OCI-LY3 (cell line): ENCODE measurements around the gene PDE4D.

Experiments used
- H2AFZ ChIP-seq: fragments of 200-600, 300-600 bp; shearing (Covaris generic); 2 replicates; pipeline ENCODE4 v1.6.0; 2014; ENCODE audit warnings: antibody characterized with exemption, low read depth, low read length
- H3K27ac ChIP-seq: fragments of 200-600, 300-600 bp; sonication (generic); 2 replicates; pipeline ENCODE4 v1.5.1; 2014; ENCODE audit warnings: mild to moderate bottlenecking, low read length, moderate library complexity, mixed read lengths
- H3K27me3 ChIP-seq: fragments of 200-600, 300-600 bp; sonication (generic); 2 replicates; pipeline ENCODE4 v1.6.1; 2014; ENCODE audit warnings: low read depth, low read length, mixed read lengths
- H3K36me3 ChIP-seq: fragments of 200-600, 300-600 bp; sonication (generic); replicated peaks from 2 replicates; pipeline ENCODE3; 2014; ENCODE audit warnings: low read depth, low read length, mixed read lengths
- H3K4me1 ChIP-seq: fragments of 300-600, 200-600 bp; sonication (generic); 2 replicates; pipeline ENCODE4 v1.6.1; 2014; ENCODE audit warnings: low read length, mixed read lengths
- H3K4me2 ChIP-seq: fragments of 200-600, 300-600 bp; sonication (generic); 2 replicates; pipeline ENCODE4 v1.6.1; 2014; ENCODE audit warnings: low read length, mixed read lengths
- H3K4me3 ChIP-seq: fragments of 300-600, 200-600 bp; sonication (generic); 2 replicates; pipeline ENCODE4 v1.5.1; 2014; ENCODE audit warnings: antibody characterized with exemption, mild to moderate bottlenecking, low read length, moderate library complexity
- H3K79me2 ChIP-seq: fragments of 300-600, 200-600 bp; shearing (Covaris generic); 2 replicates; pipeline ENCODE4 v1.6.1; 2014; ENCODE audit warnings: mild to moderate bottlenecking, low read length, mixed read lengths
- H3K9ac ChIP-seq: fragments of 300-600, 200-600 bp; shearing (Covaris generic); 2 replicates; pipeline ENCODE4 v1.6.0; 2014; ENCODE audit warnings: mild to moderate bottlenecking, low read length, moderate library complexity
- H3K9me3 ChIP-seq: fragments of 200-600, 300-600 bp; shearing (Covaris generic); 2 replicates; pipeline ENCODE4 v1.6.1; 2014; ENCODE audit warnings: low read length, mixed read lengths; ENCODE audit not compliant: insufficient read depth
- H4K20me1 ChIP-seq: fragments of 200-600, 300-600 bp; sonication (generic); 2 replicates; pipeline ENCODE4 v1.6.1; 2016; ENCODE audit warnings: low read length, mixed read lengths; ENCODE audit not compliant: insufficient read depth
- EZH2phosphoT487 ChIP-seq: fragments of 200-600 bp; shearing (Covaris generic); IDR thresholded peaks from 2 replicates; pipeline ENCODE4 v1.6.1; 2018; ENCODE audit warnings: antibody characterized with exemption, mixed run types, low read depth
- TF ChIP-seq, protein P1 (sequence below): fragments of 200-600, 300-600 bp; sonication (generic); IDR thresholded peaks from 2 replicates; pipeline ENCODE4 v1.5.1; 2014; ENCODE audit warnings: antibody characterized with exemption, low read length, low read depth

The PDE4D gene

DNA sequence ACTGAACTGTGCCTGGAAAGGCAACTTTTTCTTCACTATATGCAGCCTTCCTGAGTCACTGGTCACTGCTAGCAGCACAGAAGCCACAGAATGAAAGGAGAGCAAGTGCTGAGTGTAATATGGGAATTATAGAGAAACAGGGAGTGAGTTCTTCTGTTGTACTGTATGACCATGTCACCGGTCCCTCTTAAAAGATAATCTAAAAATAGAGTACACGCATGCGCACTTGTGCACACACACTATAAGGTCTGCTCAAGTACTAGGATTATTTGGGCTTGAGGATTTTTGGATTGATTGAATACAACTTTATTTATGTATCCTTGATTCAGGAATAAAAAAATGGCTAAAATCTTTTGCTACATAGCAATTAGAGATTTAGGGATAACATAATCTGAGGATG lies 571.9 kb downstream of the PDE4D start:
- Histone ChIP-seq H4K20me1 (no peaks in the 10 kb centered on the region), H3K79me2 (no peaks in the 10 kb centered on the region), H3K27me3 (no peaks in the 10 kb centered on the region), H3K4me2 (no peak overlapping the region), H3K4me1 (no peaks in the 10 kb centered on the region), H3K36me3 (no peaks in the 10 kb centered on the region), H3K9ac (no peak overlapping the region), H3K4me3 (no peak overlapping the region), H3K9me3 (no peaks in the 10 kb centered on the region), H3K27ac (no peak overlapping the region), H2AFZ (no peak overlapping the region)
- TF ChIP-seq EZH2phosphoT487 = no peak
- TF ChIP-seq, protein P1, sequence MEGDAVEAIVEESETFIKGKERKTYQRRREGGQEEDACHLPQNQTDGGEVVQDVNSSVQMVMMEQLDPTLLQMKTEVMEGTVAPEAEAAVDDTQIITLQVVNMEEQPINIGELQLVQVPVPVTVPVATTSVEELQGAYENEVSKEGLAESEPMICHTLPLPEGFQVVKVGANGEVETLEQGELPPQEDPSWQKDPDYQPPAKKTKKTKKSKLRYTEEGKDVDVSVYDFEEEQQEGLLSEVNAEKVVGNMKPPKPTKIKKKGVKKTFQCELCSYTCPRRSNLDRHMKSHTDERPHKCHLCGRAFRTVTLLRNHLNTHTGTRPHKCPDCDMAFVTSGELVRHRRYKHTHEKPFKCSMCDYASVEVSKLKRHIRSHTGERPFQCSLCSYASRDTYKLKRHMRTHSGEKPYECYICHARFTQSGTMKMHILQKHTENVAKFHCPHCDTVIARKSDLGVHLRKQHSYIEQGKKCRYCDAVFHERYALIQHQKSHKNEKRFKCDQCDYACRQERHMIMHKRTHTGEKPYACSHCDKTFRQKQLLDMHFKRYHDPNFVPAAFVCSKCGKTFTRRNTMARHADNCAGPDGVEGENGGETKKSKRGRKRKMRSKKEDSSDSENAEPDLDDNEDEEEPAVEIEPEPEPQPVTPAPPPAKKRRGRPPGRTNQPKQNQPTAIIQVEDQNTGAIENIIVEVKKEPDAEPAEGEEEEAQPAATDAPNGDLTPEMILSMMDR = no peak

DNA sequence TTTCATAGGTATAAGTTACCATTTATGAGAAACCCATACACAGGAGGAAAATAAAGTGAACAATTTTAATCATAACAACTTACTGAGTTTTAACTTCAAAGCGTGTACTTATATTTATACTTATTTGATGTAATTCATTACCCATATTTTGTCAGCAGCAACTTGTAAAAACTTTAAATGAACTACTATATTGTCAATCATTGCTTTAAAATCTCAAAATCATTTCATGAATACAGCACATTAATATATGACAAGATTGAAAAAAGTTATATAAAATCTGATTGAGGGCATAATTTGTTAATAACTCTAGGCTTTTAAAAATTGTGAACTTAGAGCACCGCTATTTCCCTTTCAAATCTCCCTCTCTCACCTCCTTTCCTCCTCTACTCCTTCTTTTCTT lies 573.1 kb downstream of the PDE4D start:
- Histone ChIP-seq H3K79me2 (no peaks in the 10 kb centered on the region), H2AFZ (no peak overlapping the region), H3K9ac (no peak overlapping the region), H3K27me3 (no peaks in the 10 kb centered on the region), H3K9me3 (no peaks in the 10 kb centered on the region), H3K36me3 (no peaks in the 10 kb centered on the region), H3K4me2 (no peak overlapping the region), H3K27ac (no peak overlapping the region), H3K4me3 (no peak overlapping the region), H4K20me1 (no peaks in the 10 kb centered on the region), H3K4me1 (no peaks in the 10 kb centered on the region)
- TF ChIP-seq EZH2phosphoT487 = no peak
- TF ChIP-seq, protein P1 = no peak

DNA sequence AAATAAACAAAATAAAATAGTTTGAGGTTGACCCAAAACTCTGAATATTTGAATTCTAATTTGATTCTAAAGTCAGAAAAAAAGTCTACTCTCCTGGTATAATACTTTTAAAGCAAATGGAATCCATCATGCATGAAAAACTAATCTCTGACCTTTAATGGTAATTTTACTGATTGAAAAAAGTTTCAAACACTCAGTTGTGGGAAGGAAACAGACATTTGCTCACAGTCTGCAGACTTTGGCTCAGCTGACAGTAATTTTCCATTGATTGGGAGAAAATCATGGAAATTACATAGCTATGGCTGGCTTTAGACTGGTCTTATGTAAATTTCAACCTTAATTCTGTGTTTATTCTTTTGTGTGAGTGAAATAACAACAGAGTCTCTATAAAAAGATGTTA lies 574.3 kb downstream of the PDE4D start:
- Histone ChIP-seq H3K27ac (no peak overlapping the region), H3K4me2 (no peak overlapping the region), H3K9ac (no peak overlapping the region), H3K9me3 (no peaks in the 10 kb centered on the region), H3K4me3 (no peak overlapping the region), H3K27me3 (no peaks in the 10 kb centered on the region), H3K36me3 (no peaks in the 10 kb centered on the region), H4K20me1 (no peaks in the 10 kb centered on the region), H3K79me2 (no peaks in the 10 kb centered on the region), H2AFZ (no peak overlapping the region), H3K4me1 (no peaks in the 10 kb centered on the region)
- TF ChIP-seq, protein P1 = no peak
- no peak for TF ChIP-seq EZH2phosphoT487

DNA sequence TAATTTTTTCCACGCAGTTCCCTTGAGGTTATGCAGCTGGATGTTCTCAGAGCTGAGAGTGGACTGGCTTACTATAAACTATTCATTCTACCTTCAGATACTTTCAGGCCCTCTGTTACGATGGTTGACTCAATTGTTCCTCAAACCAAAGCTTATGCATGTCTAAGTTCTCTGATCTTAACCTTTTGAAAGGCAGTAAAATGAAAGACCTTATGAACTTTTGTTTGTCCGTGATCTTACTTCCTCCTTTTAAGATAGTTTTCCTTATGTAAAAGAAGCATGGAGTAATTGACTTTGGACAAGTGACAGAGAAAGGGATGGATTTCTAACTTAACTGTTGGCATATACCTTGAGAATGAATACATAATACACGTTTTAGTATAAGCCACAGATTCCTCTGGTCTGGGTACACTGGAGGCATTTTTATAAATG lies 575.7 kb downstream of the PDE4D start:
- Histone ChIP-seq H3K4me2 (no peak overlapping the region), H3K36me3 (no peaks in the 10 kb centered on the region), H3K27me3 (no peaks in the 10 kb centered on the region), H3K4me1 (no peaks in the 10 kb centered on the region), H4K20me1 (no peaks in the 10 kb centered on the region), H3K9ac (no peak overlapping the region), H3K9me3 (no peaks in the 10 kb centered on the region), H3K27ac (no peak overlapping the region), H3K4me3 (no peak overlapping the region), H2AFZ (no peak overlapping the region), H3K79me2 (no peaks in the 10 kb centered on the region)
- no peak for TF ChIP-seq EZH2phosphoT487
- TF ChIP-seq, protein P1 = no peak
